ENCODE data around the gene SCAMP1.

SCAMP1 gene

DNA sequence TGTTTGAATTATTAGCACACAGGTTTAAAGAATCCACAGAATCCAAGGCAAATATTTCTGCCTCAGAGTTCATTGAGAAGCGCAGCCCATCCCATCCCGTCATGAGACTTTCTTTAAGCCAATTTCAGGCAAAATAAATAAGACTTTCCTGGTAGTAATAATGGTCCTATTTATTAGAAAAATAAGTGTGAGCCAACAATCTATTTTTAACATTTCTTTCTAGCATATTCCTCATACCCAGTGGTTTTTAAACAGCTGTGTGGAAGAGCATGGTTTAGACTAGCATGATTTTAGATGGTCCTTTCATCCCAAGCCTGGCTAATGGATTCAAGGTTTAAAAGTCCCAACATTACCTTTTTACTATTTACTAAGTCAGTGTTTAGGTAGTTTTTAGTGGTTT lies 125.8 kb downstream of the SCAMP1 start:
- H3K27me3 Mint-ChIP-seq, result no peaks in the 10 kb centered on the region
- peaks cover 6% of the 10 kb centered on the region for H3K36me3 Mint-ChIP-seq (ENCODE audit: low read depth)
- no peak overlapping the region for H3K4me3 Mint-ChIP-seq
- H3K27ac Mint-ChIP-seq, result no peak overlapping the region
- peaks cover 18% of the 10 kb centered on the region for H3K4me1 Mint-ChIP-seq (ENCODE audit: low read depth)
- H3K9me3 Mint-ChIP-seq, result no peaks in the 10 kb centered on the region

DNA sequence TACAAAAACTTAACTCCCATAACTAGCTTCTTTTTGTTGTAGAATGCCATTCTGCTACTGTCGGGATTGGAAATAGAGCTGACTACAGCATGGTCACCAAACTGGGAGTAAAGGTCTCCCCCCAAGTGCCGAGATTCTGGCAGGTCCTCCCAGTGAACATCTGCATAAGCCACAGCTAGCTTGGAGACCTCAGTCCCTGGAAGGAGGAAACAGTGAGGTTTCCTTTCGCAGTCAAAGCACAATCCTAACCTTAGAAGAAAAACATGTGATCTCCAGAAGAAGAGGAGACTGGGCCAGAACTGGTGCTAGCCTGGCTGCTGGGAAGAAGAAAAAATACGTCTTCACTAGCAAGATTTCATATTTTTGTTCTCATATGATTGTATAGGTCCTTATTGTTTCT lies 127.4 kb downstream of the SCAMP1 start:
- H3K4me3 Mint-ChIP-seq, result no peak overlapping the region
- no peaks in the 10 kb centered on the region for H3K9me3 Mint-ChIP-seq
- H3K27me3 Mint-ChIP-seq, result no peaks in the 10 kb centered on the region
- no peak overlapping the region for H3K27ac Mint-ChIP-seq
- H3K4me1 Mint-ChIP-seq (ENCODE audit: low read depth), result peaks cover 16% of the 10 kb centered on the region
- H3K36me3 Mint-ChIP-seq (ENCODE audit: low read depth), result peaks cover 6% of the 10 kb centered on the region

DNA sequence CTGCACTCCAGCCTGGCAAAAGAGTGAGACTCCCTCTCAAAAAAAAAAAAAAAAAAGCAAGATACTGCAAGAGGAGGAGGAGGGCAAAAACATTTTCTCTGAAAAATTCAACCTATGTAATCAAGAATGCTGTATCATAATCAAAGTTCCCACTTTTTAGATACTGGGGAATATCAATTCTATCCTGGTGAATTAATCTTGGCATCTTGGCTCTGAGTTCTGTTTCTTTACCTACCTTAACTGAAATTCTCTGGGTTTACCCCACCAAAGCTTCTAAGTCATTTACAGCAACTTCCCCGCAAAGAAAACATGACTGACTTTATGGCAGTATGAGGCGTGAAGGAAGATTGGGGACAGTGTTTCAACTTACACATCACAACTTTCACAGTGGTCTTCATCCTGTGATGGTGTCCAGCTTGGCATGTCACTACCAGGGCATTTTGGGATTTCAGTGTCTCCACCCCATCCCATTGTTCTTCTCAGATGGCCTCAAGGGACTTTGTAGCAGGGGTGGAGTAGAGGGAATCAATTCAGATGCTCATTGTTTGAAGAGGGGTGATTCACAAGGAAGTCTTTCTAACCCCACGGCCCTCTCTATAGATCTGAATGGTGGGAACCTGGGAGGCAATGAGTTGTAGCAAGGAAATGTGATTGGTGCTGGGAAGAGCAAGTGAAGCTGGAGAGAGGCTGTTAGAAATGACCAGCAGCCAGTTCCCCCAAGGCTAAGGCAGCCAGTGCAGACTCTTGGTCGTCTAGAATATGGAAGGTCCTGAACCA lies 130.5 kb downstream of the SCAMP1 start:
- Mint-ChIP-seq H3K4me1 (ENCODE audit: low read depth) (no peaks in the 10 kb centered on the region), H3K36me3 (ENCODE audit: low read depth) (peaks cover 6% of the 10 kb centered on the region), H3K27ac (no peak overlapping the region), H3K27me3 (no peaks in the 10 kb centered on the region), H3K9me3 (no peaks in the 10 kb centered on the region), H3K4me3 (no peak overlapping the region)

DNA sequence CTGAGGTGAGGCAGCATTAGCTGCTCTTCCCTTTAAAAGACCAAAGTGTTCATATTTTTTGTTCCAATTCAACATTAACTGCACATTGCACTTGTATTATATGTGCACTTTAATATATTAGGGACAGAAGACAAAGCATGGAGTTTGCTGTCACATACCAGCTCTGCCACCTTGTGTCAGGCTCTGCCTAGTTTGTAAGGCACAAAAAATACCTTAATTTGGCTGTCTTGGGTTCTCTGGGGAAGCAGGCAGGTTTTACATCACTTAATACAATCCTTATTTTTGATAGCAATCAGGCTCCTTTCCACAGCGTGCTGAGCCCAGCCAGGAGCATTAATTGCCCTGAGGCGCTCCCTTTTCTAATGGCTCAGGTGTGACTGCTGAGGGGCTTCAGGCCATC lies 131.8 kb downstream of the SCAMP1 start:
- H3K4me3 Mint-ChIP-seq, result no peak overlapping the region
- peaks cover 6% of the 10 kb centered on the region for H3K27me3 Mint-ChIP-seq
- no peaks in the 10 kb centered on the region for H3K4me1 Mint-ChIP-seq (ENCODE audit: low read depth)
- peaks cover 6% of the 10 kb centered on the region for H3K36me3 Mint-ChIP-seq (ENCODE audit: low read depth)
- no peak overlapping the region for H3K27ac Mint-ChIP-seq
- no peaks in the 10 kb centered on the region for H3K9me3 Mint-ChIP-seq

DNA sequence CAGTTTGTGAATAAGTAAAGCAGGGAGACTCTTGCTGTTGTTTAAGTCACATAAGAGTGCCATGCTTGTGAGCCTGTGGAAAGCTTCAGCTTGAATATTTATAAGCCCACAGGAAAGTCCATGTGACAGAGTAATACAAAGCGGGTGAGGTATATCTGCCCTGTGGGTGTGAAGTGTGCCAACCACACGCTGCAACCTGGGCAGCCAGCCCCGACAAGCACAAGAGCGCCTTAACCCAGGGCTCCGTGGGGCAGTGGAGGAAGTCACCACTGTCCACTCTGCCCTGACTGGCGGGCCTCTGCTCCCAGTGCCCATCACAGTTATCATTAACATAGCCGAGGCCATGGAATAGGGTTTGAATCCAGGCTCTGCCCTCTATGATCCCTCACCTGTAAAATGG lies 132.2 kb downstream of the SCAMP1 start:
- H3K9me3 Mint-ChIP-seq, result no peaks in the 10 kb centered on the region
- peaks cover 5% of the 10 kb centered on the region for H3K36me3 Mint-ChIP-seq (ENCODE audit: low read depth)
- H3K27me3 Mint-ChIP-seq, result peaks cover 7% of the 10 kb centered on the region
- no peak overlapping the region for H3K27ac Mint-ChIP-seq
- H3K4me3 Mint-ChIP-seq, result no peak overlapping the region
- peaks cover under 1% of the 10 kb centered on the region for H3K4me1 Mint-ChIP-seq (ENCODE audit: low read depth)

DNA sequence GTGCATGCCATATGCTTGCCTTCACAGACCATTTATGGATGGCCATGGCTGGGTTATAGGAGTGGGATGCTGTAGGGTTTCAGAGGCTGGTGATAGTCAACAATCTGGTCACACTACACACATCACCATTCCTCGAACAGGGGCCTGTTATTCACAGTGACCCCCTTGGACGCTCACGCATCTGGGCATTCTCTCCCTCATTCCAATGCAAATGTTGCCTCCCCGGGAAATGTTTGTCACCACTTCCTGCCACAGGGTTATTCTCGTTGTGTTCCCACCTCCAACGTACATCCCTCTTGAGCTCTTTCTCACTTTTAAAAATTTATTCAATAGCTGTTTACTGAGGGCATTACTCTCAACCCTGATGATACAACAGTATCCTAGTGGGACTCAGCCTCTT lies 135.4 kb downstream of the SCAMP1 start:
- no peaks in the 10 kb centered on the region for H3K9me3 Mint-ChIP-seq
- H3K4me1 Mint-ChIP-seq (ENCODE audit: low read depth), result peaks cover 3% of the 10 kb centered on the region
- peaks cover 30% of the 10 kb centered on the region for H3K27me3 Mint-ChIP-seq
- no peak overlapping the region for H3K4me3 Mint-ChIP-seq
- no peaks in the 10 kb centered on the region for H3K36me3 Mint-ChIP-seq (ENCODE audit: low read depth)
- H3K27ac Mint-ChIP-seq, result no peak overlapping the region

DNA sequence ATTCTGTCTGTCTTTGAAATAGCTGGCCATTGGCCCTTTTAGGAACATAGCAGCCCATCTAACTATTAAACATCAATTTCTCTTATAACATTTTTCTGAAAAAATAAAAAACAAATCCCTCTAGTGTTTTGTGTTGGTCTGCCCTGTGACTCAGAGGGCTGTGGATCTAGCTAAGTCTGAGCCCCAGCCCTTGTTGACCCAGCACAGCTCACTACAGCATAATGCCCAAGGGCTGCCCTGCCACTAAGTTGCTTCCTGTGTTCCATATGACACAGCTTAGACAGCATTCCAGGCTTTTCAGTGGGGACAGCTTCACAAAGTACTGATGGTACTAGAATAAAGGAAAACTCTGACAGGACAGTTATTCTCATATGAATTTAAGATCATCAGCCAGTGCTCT lies 136.0 kb downstream of the SCAMP1 start:
- no peaks in the 10 kb centered on the region for H3K36me3 Mint-ChIP-seq (ENCODE audit: low read depth)
- no peak overlapping the region for H3K4me3 Mint-ChIP-seq
- no peaks in the 10 kb centered on the region for H3K9me3 Mint-ChIP-seq
- H3K4me1 Mint-ChIP-seq (ENCODE audit: low read depth), result peaks cover 3% of the 10 kb centered on the region
- H3K27ac Mint-ChIP-seq, result no peak overlapping the region
- peaks cover 33% of the 10 kb centered on the region for H3K27me3 Mint-ChIP-seq

DNA sequence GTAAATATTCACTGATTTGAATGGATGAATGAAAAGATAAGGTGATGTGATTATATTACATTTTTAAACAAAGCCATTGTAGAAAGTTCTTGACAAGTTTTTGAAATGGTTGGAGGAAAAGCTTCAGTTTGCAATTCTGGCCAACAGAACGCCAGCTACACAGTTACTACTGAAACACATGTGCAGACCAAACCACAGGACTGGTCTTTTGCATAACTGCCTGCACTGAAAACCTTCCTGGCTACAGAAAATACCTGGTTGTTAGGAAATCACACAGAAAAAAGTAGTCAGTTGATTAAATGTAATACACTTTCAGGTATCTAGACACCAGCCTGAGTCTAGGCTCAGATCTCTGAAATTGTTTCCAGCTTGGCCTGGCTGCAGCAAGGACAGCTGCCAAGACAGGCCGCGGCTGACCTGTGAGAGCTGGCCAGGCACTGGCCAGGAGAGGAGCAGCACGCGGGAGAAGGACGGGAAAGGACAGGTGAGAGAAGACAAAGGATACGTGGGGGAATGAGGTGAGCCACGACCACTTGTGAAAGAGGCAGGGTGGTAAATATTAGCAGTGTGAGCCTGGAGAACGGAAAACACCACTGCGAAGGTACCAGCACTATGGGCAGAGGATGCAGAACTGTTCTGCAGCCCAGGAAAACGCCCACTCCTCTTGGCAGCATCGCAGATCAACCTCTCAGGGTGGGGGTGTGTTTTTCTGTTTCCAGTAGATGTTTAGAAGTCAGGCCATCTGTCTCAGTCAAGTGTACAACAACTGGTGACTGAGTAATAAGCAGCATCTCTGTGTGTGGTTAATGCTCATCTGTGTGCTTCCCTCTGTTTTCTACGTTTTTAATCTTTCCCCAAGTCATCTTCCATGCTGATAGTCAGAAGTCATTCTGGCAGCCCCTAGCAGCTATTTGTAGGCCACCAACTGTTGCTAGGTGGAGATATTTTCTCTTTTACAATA lies 137.4 kb downstream of the SCAMP1 start:
- Mint-ChIP-seq H3K4me3 (no peak overlapping the region), H3K9me3 (no peaks in the 10 kb centered on the region), H3K4me1 (ENCODE audit: low read depth) (peaks cover 3% of the 10 kb centered on the region), H3K27ac (no peak overlapping the region), H3K36me3 (ENCODE audit: low read depth) (no peaks in the 10 kb centered on the region), H3K27me3 (peaks cover 40% of the 10 kb centered on the region)

DNA sequence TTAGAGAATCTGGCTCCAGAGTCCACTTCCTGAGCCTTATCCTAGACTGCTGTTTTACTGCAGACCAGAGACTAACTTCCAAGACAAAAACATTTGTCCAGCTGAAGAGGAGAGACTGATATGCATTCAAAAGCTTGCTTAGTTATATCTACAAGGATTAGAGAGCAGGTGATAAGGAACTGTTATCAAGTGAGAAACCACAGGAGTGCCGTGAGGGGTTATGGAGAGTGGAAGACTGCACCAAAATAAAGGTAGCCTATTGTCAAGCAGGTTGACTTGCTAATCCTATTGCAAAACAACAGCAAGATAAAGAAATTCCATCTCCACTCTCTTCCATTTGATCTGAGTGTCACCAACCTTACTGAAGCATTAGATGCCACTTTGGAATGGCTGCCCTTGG lies 139.1 kb downstream of the SCAMP1 start:
- no peak overlapping the region for H3K27ac Mint-ChIP-seq
- no peak overlapping the region for H3K4me3 Mint-ChIP-seq
- peaks cover 40% of the 10 kb centered on the region for H3K27me3 Mint-ChIP-seq
- no peaks in the 10 kb centered on the region for H3K36me3 Mint-ChIP-seq (ENCODE audit: low read depth)
- peaks cover 3% of the 10 kb centered on the region for H3K4me1 Mint-ChIP-seq (ENCODE audit: low read depth)
- H3K9me3 Mint-ChIP-seq, result no peaks in the 10 kb centered on the region

DNA sequence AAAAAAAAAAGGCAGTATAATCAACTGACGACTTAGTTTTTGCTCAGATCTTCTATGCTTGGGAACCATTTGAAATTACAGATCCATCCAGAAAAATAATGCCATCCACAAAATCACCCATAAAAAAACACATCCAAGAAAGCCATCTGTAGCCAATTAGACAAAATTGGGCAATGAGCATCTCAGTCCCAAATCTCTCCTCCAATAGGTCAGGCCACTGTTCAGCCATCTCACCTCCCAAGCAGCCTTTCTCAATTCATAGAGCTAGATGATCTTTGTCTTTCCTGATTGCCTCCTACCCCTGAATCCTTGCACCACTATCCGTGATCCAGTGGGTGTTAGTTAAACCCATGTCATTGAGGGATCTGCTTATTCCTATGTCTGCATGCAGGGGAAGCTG lies 139.6 kb downstream of the SCAMP1 start:
- Mint-ChIP-seq H3K4me1 (ENCODE audit: low read depth) (peaks cover 3% of the 10 kb centered on the region), H3K27ac (no peak overlapping the region), H3K9me3 (no peaks in the 10 kb centered on the region), H3K36me3 (ENCODE audit: low read depth) (no peaks in the 10 kb centered on the region), H3K27me3 (peaks cover 40% of the 10 kb centered on the region), H3K4me3 (no peak overlapping the region)

DNA sequence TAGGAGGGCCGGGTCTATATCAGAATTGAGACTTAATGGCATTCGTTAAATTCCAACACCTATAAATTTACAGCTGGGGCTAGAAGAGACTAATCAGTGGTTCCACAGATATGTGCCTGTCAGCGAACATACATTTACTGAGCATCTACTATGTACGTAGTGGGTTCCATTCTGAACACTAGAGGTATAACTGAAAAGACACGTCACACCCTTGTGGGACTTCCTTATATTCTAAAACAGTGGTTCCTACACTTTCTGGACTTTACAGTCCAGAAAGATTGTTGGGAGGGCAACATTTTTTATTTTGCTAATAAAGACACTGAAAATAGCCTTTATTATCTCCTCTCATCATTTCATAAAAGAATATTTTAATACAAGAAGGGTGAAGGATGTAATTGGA lies 140.5 kb downstream of the SCAMP1 start:
- Mint-ChIP-seq H3K27ac (no peak overlapping the region), H3K9me3 (no peaks in the 10 kb centered on the region), H3K27me3 (peaks cover 44% of the 10 kb centered on the region), H3K36me3 (ENCODE audit: low read depth) (no peaks in the 10 kb centered on the region), H3K4me3 (no peak overlapping the region), H3K4me1 (ENCODE audit: low read depth) (peaks cover 3% of the 10 kb centered on the region)

DNA sequence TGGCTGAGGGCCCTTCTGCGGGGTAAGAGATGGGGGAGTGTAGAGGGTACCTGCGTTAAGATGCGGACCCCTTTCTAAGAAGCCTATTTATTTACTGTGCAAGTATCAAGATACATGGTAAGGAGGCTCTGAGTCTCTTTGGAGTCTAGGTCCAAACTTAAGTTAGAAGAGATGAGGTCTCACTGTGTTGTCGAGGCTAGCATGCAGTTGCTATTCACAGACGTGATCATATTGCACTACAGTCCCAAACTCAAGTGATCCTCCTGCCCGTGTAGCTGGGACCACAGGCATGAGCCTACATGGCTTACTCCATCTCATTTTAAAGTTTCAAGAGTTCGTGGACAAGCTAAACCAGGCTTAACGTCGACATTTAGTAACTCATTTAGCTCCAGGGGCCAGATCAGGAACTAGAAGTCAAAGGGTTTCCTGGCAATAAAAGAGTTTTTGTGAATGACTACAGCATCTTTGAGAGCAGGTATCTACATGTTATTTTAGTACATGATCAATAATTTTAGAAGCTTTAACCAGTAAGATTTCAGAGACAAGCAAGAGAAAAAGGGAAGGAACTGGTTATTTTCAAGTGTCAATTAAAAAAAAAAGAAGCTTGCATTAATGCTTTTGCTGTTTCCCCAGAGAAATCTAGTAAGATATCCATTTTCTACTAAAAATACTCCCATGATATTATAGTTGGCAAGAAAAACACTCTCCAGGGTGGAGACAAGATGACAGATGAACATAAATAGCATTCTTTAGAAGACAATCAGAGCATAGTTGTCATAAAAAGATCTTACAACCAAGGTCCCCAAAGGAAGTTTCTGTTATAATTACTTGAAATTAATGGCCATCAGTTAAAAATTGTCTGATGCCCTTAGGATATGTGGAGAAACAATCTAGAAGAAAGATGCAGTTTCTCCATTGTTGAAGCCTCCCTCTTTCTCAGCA lies 141.3 kb downstream of the SCAMP1 start:
- Mint-ChIP-seq H3K27ac (no peak overlapping the region), H3K4me1 (ENCODE audit: low read depth) (peaks cover 3% of the 10 kb centered on the region), H3K27me3 (peaks cover 44% of the 10 kb centered on the region), H3K36me3 (ENCODE audit: low read depth) (no peaks in the 10 kb centered on the region), H3K9me3 (no peaks in the 10 kb centered on the region), H3K4me3 (no peak overlapping the region)

DNA sequence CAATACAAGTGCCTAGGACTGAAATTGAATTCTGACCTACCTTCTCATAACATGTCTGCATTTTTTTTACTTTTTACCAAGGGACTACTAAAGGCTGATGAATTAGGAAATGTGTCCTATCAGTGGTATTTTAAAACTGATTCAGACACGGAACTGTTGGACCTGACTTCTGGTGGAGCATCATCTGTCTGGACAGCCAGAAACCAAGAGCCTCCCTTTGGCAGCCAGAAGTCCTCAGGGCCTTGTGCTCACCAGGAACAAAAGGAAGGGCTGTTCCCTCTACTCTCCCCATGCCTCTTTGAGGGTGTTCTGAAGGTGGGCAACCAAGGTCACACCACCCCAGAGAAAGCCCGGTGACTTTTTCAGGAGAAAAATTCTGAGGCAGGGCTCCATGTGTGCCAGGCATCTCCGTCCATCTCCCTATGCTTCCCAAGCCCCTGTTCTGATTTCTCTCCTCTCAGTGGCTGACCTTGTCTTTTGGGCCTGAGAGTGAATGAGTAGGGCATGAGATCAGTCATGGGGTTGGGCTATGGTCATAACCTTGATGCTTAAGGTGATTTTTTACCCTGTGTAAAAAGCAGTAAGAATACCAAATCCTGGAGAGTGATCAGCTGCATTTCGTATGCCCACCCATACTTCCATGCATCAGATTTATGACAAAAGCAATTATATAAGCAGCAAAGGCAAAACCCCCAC lies 143.7 kb downstream of the SCAMP1 start:
- Mint-ChIP-seq H3K4me1 (ENCODE audit: low read depth) (peaks cover 3% of the 10 kb centered on the region), H3K27me3 (peaks cover 51% of the 10 kb centered on the region), H3K9me3 (no peaks in the 10 kb centered on the region), H3K27ac (no peak overlapping the region), H3K4me3 (no peak overlapping the region), H3K36me3 (ENCODE audit: low read depth) (no peaks in the 10 kb centered on the region)

Measured in stimulated activated naive CD8-positive, alpha-beta T cell treated with anti-CD3 and anti-CD28 coated beads, Interleukin-15, Interleukin-2, amounts not matched to agents 100 ng/mL and 50 ng/mL, for 24 hours (primary cell).